ENCODE measurements around the gene PRKN.

Gene PRKN

DNA sequence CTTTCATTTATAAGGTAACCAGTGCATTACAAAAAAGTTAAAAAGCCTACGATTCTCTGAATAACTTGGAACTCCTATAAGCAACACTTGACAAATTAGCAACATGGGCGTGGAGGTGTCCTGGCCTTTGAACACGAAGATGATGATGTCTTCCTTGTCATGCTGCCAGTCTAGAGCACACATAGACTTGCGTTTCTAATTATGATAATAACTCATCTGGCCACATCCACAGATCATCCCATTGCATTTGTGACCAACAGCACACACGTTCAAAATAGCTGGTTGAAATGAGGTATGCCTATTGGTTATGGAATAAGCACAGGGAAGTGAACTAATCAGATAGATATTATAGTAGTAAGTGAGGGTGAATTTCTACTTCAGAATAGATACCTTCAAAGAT is 608.9 kb downstream of the PRKN start:
- DNase-seq (ENCODE audit: low read depth): no peak

DNA sequence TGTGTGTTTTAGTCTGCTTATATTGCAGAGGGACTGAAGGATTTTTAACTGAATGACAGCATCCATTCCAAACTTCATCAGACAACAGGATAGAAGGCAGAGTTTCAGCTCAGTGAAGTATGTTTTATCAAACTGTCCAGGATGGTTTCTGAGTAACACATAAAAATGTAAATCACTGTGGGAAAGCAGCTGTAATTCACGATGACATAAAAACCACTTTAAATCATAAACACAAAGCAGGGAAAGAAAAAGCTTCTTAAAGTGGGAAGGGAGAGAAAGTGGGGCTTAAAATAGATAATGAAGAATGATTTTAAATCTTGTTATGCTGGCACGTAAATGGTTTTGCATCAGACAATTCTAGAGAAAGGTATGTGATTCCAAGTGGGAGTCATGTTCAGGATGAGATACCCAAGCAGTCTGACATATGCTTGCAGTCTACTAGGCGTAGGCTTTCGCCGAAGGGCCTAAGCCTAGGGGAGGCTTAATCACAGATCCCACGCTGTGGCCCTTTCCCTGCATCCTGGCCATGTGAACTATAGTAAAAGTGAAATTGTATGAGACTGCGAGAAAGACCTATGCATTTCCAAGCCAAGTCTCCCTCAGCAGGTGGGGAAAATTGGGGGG is 610.6 kb downstream of the PRKN start:
- DNase-seq (ENCODE audit: low read depth): no peak

DNA sequence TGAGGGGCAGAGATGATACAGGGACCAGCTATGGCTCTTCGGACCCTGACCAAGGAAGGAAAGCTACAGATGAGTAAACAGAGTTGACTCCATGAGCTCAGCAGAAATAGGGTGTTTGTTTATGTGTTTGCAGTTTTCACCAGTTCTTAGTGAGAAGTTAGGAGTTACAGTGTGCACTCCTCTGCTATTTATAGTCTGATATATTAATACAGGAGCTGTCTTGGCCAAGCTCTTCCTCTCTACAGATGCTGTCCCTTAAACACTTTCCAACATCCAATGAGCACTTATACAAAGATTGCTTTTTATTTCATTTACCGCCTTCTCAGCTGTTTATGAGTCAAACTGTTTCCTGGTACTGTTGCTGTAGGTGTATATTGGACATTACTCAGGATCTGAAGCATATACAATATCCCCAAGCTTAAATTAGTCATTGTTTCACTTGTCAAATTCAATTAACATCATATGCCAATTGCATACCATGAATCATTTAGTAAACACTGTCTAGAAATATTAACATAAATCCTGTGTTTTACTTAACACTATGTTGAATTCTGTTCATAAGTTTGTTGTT is 618.0 kb downstream of the PRKN start:
- DNase-seq (ENCODE audit: low read depth): no peak

DNA sequence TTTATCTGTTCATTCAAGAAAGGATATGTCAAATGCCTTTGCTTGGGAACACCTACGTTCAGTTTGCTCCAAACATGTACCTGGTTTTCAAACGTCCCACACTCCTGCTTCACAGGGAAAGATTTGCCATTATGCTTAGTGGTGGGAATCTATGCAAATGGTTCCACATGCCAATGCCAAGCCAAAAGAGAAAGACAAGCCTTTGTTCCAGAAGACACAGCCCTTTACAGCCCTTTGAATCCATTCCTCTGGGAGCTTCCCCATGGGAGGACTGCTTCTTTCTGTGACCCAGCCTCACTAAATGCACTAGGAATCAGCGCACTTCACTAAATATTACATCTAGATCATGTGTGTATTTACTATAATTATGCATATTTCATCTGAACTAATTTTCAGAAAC is 619.5 kb downstream of the PRKN start:
- no peak for DNase-seq (ENCODE audit: low read depth)

DNA sequence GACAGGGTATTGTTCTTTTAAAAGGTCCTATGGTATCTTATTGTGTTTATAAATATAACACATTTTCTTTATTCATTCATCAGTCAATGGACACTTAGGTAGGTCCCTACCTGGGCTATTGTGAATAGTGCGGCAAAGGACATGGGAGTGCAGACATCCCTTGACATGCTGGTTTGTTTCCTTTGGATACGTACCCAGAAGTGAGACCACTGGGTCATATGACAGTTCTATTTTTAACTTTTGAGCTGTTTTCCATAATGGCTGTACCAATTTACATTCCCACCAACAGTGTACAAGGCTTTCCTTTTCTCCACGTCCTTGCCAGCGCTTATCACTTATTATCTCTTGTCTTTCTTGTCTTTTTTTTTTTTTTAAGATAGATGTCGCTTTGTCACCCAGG is 627.5 kb downstream of the PRKN start:
- DNase-seq (ENCODE audit: low read depth): no peak

DNA sequence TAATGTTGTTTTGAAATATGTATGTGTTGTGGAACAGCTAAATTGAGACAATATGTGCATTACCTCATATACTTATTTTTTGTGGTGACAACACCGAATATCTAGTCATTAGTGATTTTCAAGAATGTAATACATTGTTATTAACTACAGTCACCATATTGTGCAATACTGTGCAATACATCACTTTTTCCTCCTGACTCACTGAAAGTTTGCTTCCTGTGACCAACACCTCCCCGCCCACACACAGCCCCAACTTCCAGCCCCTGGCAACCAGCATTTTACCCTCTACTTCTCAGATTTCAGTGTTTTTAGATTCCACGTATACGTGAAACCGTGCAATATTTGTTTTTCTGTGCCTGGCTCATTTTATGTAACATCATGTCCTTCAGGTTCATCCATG is 627.9 kb downstream of the PRKN start:
- DNase-seq (ENCODE audit: low read depth): no peak

- DNase-seq (ENCODE audit: low read depth): no peak
These were observed 634.6 kb downstream of the PRKN start for GRCh38 chr6:162092816-162093502.

DNA sequence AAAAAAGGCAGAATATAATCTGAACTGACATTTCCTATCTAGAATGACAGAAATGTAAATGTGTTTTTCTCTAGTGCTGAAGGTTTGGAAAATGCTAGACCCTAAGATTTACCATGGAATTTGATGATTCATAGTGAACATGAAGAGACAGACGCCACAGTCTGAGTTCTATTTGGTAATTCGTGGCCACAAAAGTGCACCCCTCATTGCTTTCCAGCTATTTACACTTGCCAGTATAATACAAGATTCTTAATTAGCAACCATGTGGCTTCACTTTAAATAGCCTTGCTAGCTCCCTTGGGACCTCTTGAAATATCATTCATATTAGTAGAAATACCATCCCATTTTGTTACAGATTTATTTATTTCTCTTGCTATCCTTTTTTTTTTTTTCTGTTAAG is 636.8 kb downstream of the PRKN start:
- no peak for DNase-seq (ENCODE audit: low read depth)

DNA sequence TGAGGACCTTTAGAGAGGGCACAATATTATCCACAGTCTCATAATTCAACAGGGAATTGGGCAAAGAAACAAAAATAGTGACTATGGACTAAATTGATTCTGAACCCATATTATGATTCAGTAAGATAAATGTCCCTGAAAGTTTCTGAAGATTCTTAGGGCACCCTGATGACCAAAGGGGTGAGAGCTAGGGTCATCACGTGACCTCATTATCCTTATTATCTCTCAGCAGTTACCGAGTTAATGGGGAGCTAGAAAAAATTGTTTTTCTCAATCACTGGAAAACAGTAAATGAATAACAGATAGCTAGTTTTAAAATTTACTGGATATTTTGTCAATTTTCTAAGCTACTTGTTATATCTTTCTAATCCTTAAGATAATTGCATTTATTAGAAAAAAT is 639.5 kb downstream of the PRKN start:
- DNase-seq (ENCODE audit: low read depth): no peak

DNA sequence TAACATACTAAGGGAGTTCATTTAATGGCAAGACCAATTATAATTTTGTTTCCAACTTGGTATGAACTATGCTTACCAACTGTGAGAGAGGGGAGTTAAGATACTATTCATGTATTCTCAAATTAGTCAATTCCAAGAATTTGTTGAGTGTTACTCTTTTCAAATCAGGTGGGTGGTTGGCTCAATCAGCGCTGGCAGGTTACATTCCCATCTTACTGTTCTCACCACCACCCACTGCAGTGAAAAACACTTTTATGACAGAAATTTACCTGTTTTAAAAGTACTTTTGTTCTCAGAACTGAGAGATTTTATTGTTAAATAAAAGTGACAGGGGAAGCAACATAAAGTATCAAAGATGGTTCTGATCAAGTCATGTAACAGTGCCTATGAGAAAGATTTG is 642.0 kb downstream of the PRKN start:
- DNase-seq (ENCODE audit: low read depth): no peak

GRCh38 chr6:162082520-162082919 is 645.0 kb downstream of the PRKN start:
- no peak for DNase-seq (ENCODE audit: low read depth)

DNA sequence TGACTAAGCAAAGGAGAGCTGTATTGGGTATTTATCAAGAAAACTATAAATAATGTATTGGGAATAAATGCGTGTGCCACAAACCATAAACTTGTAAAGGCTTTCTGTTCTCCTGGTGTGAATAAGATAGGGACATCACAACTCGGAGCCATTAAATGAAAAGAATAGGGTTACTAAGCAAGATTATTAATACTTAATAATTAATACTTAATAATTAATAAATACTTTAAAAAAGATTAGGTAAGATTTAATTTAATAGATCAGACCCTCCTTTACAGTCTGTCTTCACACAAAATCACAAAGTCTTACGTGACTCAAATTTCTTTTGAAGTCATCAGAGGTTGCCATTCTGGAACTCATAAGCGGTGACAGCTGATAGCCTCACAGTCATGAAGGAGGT is 648.9 kb downstream of the PRKN start:
- DNase-seq (ENCODE audit: low read depth): no peak

GRCh38 chr6:162078126-162078525 is 649.4 kb downstream of the PRKN start:
- DNase-seq (ENCODE audit: low read depth): no peak

GRCh38 chr6:162076816-162077215 is 650.8 kb downstream of the PRKN start:
- no peak for DNase-seq (ENCODE audit: low read depth)

GRCh38 chr6:162074641-162075275 is 652.8 kb downstream of the PRKN start:
- DNase-seq (ENCODE audit: low read depth): no peak

DNA sequence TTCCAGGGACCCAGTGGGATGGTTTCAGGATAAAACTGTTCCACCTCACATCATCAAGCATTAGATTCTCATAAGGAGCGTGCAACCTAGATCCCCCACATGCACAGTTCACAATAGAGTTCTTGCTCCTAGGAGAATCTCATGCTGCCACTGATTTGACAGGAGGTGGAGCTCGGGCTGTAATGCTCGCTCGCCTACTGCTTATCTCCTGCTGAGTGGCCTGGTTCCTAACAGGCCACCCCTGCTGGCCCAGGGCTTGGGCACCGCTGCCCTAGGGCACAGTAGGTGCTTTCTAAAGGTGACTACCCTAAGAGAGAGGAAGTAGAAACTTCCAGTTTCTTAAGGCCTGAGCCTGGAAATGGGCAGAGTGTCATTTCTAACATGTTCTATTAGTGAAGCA is 656.9 kb downstream of the PRKN start:
- no peak for DNase-seq (ENCODE audit: low read depth)

- DNase-seq (ENCODE audit: low read depth): no peak
These were observed 657.6 kb downstream of the PRKN start for GRCh38 chr6:162069995-162070394.

GRCh38 chr6:162068340-162068739 is 659.2 kb downstream of the PRKN start:
- DNase-seq (ENCODE audit: low read depth): no peak

DNA sequence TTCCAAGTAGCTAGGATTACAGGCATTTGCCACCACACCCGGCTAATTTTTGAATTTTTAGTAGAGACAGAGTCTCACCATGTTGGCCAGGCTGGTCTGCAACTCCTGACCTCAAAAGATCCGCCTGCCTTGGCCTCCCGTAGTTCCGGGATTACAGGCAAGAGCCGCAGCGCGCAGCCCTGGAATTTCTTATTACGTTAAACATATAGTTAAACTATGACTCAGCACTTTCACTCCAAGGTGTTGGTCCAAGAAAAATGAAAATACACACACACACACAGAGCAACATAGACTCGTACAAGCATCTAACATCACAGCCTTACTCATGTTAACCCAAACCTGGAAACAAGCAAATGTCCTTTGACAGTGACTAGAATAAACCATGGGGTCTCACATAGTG is 663.9 kb downstream of the PRKN start:
- no peak for DNase-seq (ENCODE audit: low read depth)

GRCh38 chr6:162058281-162058875 is 669.2 kb downstream of the PRKN start:
- no peak for DNase-seq (ENCODE audit: low read depth)

- no peak for DNase-seq (ENCODE audit: low read depth)
These were observed 670.8 kb downstream of the PRKN start for GRCh38 chr6:162056745-162057144.

- no peak for DNase-seq (ENCODE audit: low read depth)
These were observed 671.5 kb downstream of the PRKN start for GRCh38 chr6:162056061-162056460.

DNA sequence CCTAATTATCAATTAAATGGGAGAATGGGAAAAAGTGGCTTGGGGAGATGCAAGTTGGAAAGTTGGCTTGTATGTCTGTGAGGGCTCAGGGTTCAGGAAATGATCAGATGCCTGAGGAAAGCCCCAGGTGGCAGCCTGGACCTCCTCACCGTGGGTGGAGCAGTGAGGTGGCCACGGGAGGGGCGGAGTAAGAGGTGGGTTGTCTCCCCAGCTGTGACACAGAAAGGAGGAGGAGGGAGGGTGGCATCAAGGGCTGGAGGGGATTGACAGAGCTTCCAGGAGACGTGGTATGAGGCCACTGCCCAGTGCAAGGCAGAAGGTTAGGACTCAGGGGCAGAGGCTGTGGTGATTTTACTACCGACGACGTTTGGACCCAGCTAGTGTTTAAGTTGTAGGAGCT is 672.2 kb downstream of the PRKN start:
- DNase-seq (ENCODE audit: low read depth): no peak

All from stimulated activated CD8-positive, alpha-beta memory T cell treated with anti-CD3 and anti-CD28 coated beads, Interleukin-12 subunit alpha, Interleukin-12 subunit beta, amount 100 ng/mL, for 1 hour (primary cell).